ENCODE results near the gene USP13. TPM values are rescaled to one million over a fixed set of nuclear protein-coding genes. Genes with fewer than 3 reads are reported as not detected.
A peak's percentile ranks its signal among the peaks of the same experiment; 100 is the strongest.

The USP13 gene
- total RNA-seq, 6 experiments from 2014 or later = 17.1 to 25.0 (median 21.5) TPM

DNA sequence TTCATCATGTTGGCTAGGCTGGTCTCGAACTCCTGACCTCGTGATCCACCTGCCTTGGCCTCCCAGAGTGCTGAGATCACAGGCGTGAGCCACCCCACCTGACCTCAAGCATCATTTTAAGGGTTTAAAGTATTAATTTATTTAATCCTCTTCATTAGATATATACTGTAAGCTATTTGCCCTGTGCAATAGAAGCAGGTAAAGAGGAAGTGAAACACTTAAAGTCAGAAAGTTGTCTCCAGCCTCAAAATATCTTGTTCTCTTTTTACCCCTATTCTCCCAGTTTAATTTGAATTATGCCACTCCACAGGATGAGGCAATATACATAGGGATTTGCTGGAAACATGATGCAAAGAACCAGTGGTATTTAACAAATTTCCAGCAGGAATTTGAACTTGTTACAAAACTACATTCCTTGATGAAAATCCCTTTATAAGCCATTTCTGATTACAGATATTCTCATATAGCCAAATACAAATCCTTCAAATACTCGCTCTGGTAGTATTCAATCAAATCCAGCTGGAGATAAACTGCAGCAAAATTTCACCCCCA is 46.2 kb upstream of the USP13 start:
- no peak overlapping the region for H3K27ac Mint-ChIP-seq
- H3K4me1 Mint-ChIP-seq (ENCODE audit: low read depth) = peaks cover 31% of the 10 kb centered on the region
- peaks cover 6% of the 10 kb centered on the region; the same call in 1 of the 2 replicates for H3K27me3 Mint-ChIP-seq (ENCODE audit: insufficient read depth)
- peak overlapping the region; percentile 42; the same call in 1 of the 2 replicates for H3K4me3 Mint-ChIP-seq
- no peak for DNase-seq
- H3K9me3 Mint-ChIP-seq = no peaks in the 10 kb centered on the region
- peaks cover 27% of the 10 kb centered on the region; the same call in 1 of the 2 replicates for H3K36me3 Mint-ChIP-seq (ENCODE audit: low read depth)
- TF ChIP-seq, protein P1, sequence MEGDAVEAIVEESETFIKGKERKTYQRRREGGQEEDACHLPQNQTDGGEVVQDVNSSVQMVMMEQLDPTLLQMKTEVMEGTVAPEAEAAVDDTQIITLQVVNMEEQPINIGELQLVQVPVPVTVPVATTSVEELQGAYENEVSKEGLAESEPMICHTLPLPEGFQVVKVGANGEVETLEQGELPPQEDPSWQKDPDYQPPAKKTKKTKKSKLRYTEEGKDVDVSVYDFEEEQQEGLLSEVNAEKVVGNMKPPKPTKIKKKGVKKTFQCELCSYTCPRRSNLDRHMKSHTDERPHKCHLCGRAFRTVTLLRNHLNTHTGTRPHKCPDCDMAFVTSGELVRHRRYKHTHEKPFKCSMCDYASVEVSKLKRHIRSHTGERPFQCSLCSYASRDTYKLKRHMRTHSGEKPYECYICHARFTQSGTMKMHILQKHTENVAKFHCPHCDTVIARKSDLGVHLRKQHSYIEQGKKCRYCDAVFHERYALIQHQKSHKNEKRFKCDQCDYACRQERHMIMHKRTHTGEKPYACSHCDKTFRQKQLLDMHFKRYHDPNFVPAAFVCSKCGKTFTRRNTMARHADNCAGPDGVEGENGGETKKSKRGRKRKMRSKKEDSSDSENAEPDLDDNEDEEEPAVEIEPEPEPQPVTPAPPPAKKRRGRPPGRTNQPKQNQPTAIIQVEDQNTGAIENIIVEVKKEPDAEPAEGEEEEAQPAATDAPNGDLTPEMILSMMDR (IDR thresholded peaks at IDR 0.05) = no peak

DNA sequence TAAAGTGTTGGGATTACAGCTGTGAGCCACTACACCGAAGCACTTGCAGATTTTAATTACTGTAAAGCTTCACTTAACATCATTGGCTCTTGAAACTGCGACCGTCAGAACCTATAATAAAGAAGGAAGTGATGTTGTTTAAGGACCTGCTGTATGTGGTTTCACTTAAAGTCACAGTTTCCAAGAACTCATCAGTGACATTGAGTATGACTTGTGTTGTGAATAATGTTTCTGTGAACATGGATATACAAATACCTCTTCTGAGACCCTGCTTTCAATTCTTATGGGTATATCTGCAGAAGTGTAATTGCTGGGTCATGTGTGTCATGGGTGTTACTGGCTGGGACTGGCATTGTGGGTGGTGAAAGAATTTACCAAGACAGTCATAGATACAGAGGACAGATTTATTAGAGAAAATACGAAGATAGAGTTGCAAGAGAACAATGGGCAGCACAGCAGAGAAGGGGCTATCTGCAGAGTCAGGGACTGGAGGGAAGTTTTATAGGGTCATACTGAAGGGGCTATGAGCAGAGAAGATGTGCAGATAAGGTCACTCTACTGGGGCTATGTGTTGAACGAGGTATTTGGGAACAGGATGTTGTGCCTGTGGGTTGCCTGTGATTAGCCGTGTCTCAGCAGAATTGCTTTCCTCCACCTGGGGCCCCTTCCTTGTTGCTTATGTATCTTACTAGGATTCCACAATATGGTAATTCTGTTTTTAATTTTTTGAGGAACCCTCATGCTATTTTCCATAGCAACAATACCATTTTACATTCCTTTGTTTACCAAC is 43.7 kb upstream of the USP13 start:
- Mint-ChIP-seq H3K4me1 (ENCODE audit: low read depth) (peaks cover 37% of the 10 kb centered on the region), H3K36me3 (ENCODE audit: low read depth) (peaks cover 27% of the 10 kb centered on the region; the same call in 1 of the 2 replicates), H3K27ac (no peak overlapping the region)

GRCh38 chr3:179610066-179610465 is 42.8 kb upstream of the USP13 start:
- no peak for DNase-seq
- Mint-ChIP-seq H3K27me3 (ENCODE audit: insufficient read depth) (peaks cover 2% of the 10 kb centered on the region; the same call in 1 of the 2 replicates), H3K4me3 (no peak overlapping the region), H3K27ac (no peak overlapping the region), H3K4me1 (ENCODE audit: low read depth) (peaks cover 41% of the 10 kb centered on the region), H3K36me3 (ENCODE audit: low read depth) (peaks cover 22% of the 10 kb centered on the region; the same call in 1 of the 2 replicates), H3K9me3 (no peaks in the 10 kb centered on the region)
- TF ChIP-seq, protein P1 (IDR thresholded peaks at IDR 0.05) = no peak

More for the DNA sequence above, 43.7 kb upstream of the USP13 start:
- Mint-ChIP-seq H3K9me3 (no peaks in the 10 kb centered on the region), H3K4me3 (no peak overlapping the region), H3K27me3 (ENCODE audit: insufficient read depth) (peaks cover 6% of the 10 kb centered on the region; the same call in 1 of the 2 replicates)
- TF ChIP-seq, protein P1 (IDR thresholded peaks at IDR 0.05) = no peak
- DNase-seq = no peak

DNA sequence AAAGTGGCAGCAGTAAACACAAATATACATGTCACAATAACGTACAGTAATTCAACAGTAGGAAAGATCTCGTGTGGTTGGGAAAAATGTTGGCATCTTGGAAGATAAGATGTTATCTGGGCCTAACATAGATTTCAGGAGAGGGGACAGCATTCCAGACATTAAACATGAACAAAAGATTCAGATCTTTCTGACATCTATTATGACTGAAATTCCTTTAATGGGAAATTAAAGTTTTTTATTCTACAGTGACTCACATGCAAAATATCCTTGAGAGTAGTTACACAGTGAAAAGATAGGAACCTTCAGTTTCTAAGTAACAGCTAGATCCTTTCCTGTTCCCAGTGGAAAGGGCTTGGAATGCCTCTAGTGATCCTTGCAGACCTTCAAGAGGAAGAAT is 39.0 kb upstream of the USP13 start:
- H3K36me3 Mint-ChIP-seq (ENCODE audit: low read depth) = peaks cover 14% of the 10 kb centered on the region
- H3K4me1 Mint-ChIP-seq (ENCODE audit: low read depth) = peaks cover 28% of the 10 kb centered on the region
- H3K9me3 Mint-ChIP-seq = no peaks in the 10 kb centered on the region
- DNase-seq = peak; percentile 57
- H3K27ac Mint-ChIP-seq = peak overlapping the region; percentile 75
- no peaks in the 10 kb centered on the region for H3K27me3 Mint-ChIP-seq (ENCODE audit: insufficient read depth)
- TF ChIP-seq, protein P1 (IDR thresholded peaks at IDR 0.05) = no peak
- peak overlapping the region; percentile 65 for H3K4me3 Mint-ChIP-seq

DNA sequence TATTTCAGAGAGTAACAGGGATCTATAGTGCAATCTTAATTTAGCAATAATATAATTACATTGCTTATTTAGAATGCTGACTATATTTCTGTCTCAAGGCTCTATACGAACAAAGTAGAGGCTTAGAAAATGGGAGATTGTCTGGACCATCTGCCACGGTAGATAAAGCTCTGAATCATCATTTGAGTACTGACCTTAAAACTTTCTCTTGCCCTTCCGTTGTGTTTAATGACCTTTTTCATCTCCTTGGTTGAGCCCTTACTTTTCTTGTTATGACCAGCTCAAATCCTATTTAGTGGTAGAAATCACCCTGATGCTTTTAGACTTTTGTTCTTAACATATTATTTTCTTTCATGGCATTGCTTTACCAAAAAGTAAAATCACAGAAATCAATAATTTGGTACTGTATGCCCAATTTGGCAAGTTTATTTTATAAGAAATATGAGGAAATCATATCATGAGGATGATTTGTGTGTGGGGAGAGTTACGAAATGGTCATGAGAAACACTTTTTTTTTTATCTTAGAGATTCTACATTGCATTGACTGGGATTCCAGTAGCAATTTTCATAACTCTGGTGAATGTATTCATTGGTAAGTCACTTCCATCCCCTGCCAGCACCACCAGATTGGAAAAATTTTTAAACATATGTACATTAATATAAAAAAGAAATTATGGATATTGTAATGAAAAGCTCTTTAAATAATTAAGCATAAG is 37.2 kb upstream of the USP13 start:
- Mint-ChIP-seq H3K9me3 (no peaks in the 10 kb centered on the region), H3K36me3 (ENCODE audit: low read depth) (peaks cover 31% of the 10 kb centered on the region), H3K27me3 (ENCODE audit: insufficient read depth) (no peaks in the 10 kb centered on the region), H3K4me1 (ENCODE audit: low read depth) (peaks cover 28% of the 10 kb centered on the region), H3K27ac (no peak overlapping the region), H3K4me3 (no peak overlapping the region)
- TF ChIP-seq, protein P1 (IDR thresholded peaks at IDR 0.05) = no peak
- DNase-seq = no peak
